Measurements from ENCODE around the gene TBCD. TPM values are rescaled to one million over a fixed set of nuclear protein-coding genes. Genes with fewer than 3 reads are reported as not detected.

TBCD gene
- total RNA-seq, 2 experiments from 2014 or later, result 87.8 to 145 TPM

DNA sequence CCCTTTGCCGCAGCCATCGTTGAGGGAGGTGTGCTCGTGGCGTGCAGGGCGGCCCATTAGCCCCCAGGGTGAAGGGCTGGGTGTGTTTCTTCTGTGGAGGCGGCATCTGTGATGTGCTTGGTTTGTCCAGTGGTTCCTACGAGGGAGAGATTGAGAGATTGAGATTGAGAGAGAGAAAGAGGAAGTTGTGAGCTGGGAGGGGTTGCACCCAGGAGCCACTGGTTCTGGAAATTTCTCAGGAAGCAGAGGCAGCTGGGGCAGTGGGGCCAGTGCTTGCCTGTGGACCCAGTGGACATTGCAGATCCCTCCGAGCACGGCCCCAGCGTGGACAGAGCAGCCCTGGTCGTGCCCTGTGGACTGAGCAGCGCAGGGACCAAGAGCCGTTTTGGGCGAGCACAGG lies 160.0 kb downstream of the TBCD start:
- H3K79me2 ChIP-seq (ENCODE audit: insufficient read depth, low read depth, low read length), result no peaks in the 10 kb centered on the region
- no peak overlapping the region for H3K4me2 ChIP-seq (ENCODE audit: low read length)
- no TSS peak for BruUV-seq (replicated peaks)
- no peak overlapping the region for H2AFZ ChIP-seq (ENCODE audit: low read length)
- peak; percentile 20 for DNase-seq (ENCODE audit: low spot score)
- H3K4me3 ChIP-seq (ENCODE audit: low read depth, low read length, poor library complexity, severe bottlenecking), result no peak overlapping the region
- H4K20me1 ChIP-seq (ENCODE audit: insufficient read depth, low read length), result no peaks in the 10 kb centered on the region
- H3K27ac ChIP-seq (ENCODE audit: low read depth, low read length, poor library complexity, severe bottlenecking), result no peak overlapping the region
- TF ChIP-seq, protein P1, sequence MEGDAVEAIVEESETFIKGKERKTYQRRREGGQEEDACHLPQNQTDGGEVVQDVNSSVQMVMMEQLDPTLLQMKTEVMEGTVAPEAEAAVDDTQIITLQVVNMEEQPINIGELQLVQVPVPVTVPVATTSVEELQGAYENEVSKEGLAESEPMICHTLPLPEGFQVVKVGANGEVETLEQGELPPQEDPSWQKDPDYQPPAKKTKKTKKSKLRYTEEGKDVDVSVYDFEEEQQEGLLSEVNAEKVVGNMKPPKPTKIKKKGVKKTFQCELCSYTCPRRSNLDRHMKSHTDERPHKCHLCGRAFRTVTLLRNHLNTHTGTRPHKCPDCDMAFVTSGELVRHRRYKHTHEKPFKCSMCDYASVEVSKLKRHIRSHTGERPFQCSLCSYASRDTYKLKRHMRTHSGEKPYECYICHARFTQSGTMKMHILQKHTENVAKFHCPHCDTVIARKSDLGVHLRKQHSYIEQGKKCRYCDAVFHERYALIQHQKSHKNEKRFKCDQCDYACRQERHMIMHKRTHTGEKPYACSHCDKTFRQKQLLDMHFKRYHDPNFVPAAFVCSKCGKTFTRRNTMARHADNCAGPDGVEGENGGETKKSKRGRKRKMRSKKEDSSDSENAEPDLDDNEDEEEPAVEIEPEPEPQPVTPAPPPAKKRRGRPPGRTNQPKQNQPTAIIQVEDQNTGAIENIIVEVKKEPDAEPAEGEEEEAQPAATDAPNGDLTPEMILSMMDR (conservative IDR thresholded peaks at IDR 0.05; ENCODE audit: low read length), result no peak
- no peak for TF ChIP-seq EZH2phosphoT487 (IDR thresholded peaks at IDR 0.05; ENCODE audit: borderline replicate concordance, low read depth, low read length)
- peaks cover 46% of the 10 kb centered on the region for H3K4me1 ChIP-seq (ENCODE audit: insufficient read depth, low read length, poor library complexity, severe bottlenecking)
- CTCF ChIA-PET (ENCODE audit: unreplicated experiment), result no interaction called here
- H3K36me3 ChIP-seq (ENCODE audit: insufficient read depth, low read length), result peaks cover 31% of the 10 kb centered on the region; the same call in 1 of the 2 replicates
- no peaks in the 10 kb centered on the region for H3K9me2 ChIP-seq (ENCODE audit: insufficient read depth, low read length)
- intact Hi-C loops (cut with micrococcal nuclease; ENCODE audit: unreplicated experiment), result no loop called here
- POLR2A ChIA-PET, result interaction anchor here (1.5 kb wide), 1 partner anchor 12 kb away, joined by 3 read pairs; no protein-coding TSS in a partner anchor
- H3K9me3 ChIP-seq (ENCODE audit: low read length), result no peaks in the 10 kb centered on the region

DNA sequence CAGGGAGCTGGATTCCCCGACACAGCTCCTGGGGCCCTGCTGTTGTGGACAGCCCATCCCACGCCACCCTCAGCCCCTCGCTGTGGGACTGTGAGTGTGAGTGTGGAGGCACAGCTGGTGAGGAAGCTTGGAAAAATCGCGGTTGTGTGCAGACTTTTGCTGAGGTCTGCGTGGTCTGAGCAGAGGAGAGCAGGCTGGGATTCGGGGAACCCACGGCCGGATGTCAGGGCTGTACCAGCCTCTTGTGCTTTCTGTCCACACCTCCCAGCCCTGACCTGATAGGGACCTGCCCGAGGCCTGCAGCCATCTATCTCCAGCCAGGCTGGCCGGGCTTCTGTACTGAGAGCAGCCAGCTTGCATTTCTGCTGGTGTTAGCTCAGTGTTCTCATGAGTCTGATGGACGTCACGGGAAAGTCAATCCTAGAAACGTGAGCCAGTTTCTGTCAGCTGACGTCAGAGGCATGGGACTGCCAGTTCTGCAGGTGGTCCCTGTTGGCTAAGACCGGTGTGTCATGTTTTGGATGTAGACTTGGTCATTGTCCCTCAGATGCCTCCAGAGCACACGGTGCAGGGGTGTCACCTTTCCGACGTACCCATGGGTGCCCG lies 160.7 kb downstream of the TBCD start:
- no peaks in the 10 kb centered on the region for H3K79me2 ChIP-seq (ENCODE audit: insufficient read depth, low read depth, low read length)
- H3K9me2 ChIP-seq (ENCODE audit: insufficient read depth, low read length), result no peaks in the 10 kb centered on the region
- H2AFZ ChIP-seq (ENCODE audit: low read length), result no peak overlapping the region
- no peak overlapping the region for H3K4me2 ChIP-seq (ENCODE audit: low read length)
- H3K4me1 ChIP-seq (ENCODE audit: insufficient read depth, low read length, poor library complexity, severe bottlenecking), result peaks cover 50% of the 10 kb centered on the region
- POLR2A ChIA-PET, result interaction anchor here (0.6 to 1.5 kb wide), 2 partner anchors 13 to 51 kb away, joined by 3 to 4 read pairs; no protein-coding TSS in a partner anchor
- TF ChIP-seq, protein P1 (conservative IDR thresholded peaks at IDR 0.05; ENCODE audit: low read length), result no peak
- no peak for TF ChIP-seq EZH2phosphoT487 (IDR thresholded peaks at IDR 0.05; ENCODE audit: borderline replicate concordance, low read depth, low read length)
- DNase-seq (ENCODE audit: low spot score), result no peak
- H3K27ac ChIP-seq (ENCODE audit: low read depth, low read length, poor library complexity, severe bottlenecking), result no peak overlapping the region
- no peaks in the 10 kb centered on the region for H4K20me1 ChIP-seq (ENCODE audit: insufficient read depth, low read length)
- intact Hi-C loops (cut with micrococcal nuclease; ENCODE audit: unreplicated experiment), result no loop called here
- BruUV-seq (replicated peaks), result no TSS peak
- no peak overlapping the region for H3K4me3 ChIP-seq (ENCODE audit: low read depth, low read length, poor library complexity, severe bottlenecking)
- CTCF ChIA-PET (ENCODE audit: unreplicated experiment), result interaction anchor here (0.8 kb wide), 1 partner anchor 234 kb away, joined by 3 read pairs; no protein-coding TSS in a partner anchor
- H3K9me3 ChIP-seq (ENCODE audit: low read length), result no peaks in the 10 kb centered on the region
- H3K36me3 ChIP-seq (ENCODE audit: insufficient read depth, low read length), result peaks cover 25% of the 10 kb centered on the region; the same call in 1 of the 2 replicates

All from OCI-LY7 (cell line).